Immature natural killer cell (primary cell): ENCODE data around the gene DNAJC12. TPM values are rescaled to one million over a fixed set of nuclear protein-coding genes. Genes with fewer than 3 reads are reported as not detected.

Experiments
- DNase-seq, 3 donors: peaks; one replicate each; pipeline ENCODE4 v3.0.0; 2022; ENCODE audit warnings: mixed read lengths in 1 of 3
- H3K27ac Mint-ChIP-seq, 6 donors: one replicate each; pipeline ENCODE4 v1.8.0; 2020; ENCODE audit warnings: mixed read lengths in 6 of 6, mild to moderate bottlenecking in 5 of 6, inconsistent platforms in 4 of 6, moderate library complexity in 3 of 6
- H3K27me3 Mint-ChIP-seq, 3 donors: one replicate each; pipeline ENCODE4 v1.8.0; 2020 to 2021; ENCODE audit warnings: low read depth in 3 of 3, mild to moderate bottlenecking in 3 of 3, mixed read lengths in 3 of 3, moderate library complexity in 3 of 3, inconsistent platforms in 1 of 3
- H3K36me3 Mint-ChIP-seq, 3 donors: one replicate each; pipeline ENCODE4 v1.8.0; 2020; ENCODE audit warnings: mixed read lengths in 3 of 3, inconsistent platforms in 2 of 3, mild to moderate bottlenecking in 2 of 3
- H3K4me1 Mint-ChIP-seq, 2 donors: one replicate each; pipeline ENCODE4 v1.8.0; 2020; ENCODE audit warnings: inconsistent platforms in 2 of 2, mild to moderate bottlenecking in 2 of 2, mixed read lengths in 2 of 2, moderate library complexity in 1 of 2
- H3K4me3 Mint-ChIP-seq, 5 donors: one replicate each; pipeline ENCODE4 v1.8.0; 2020; ENCODE audit warnings: mild to moderate bottlenecking in 5 of 5, mixed read lengths in 5 of 5, inconsistent platforms in 3 of 5, moderate library complexity in 3 of 5
- H3K9me3 Mint-ChIP-seq, 6 donors: one replicate each; pipeline ENCODE4 v1.8.0; 2020; ENCODE audit warnings: mild to moderate bottlenecking in 6 of 6, mixed read lengths in 6 of 6, inconsistent platforms in 4 of 6, moderate library complexity in 3 of 6
- polyA plus RNA-seq, 3 donors: library from polyadenylated mRNA; unstranded; fragments of 300-500 nt; fragmentation: Illumina TruSeq; gene quantifications; one replicate each; pipeline ENCODE4 v1.2.3, GENCODE V29; 2021

The DNAJC12 gene
- polyA plus RNA-seq, 3 donors from 2014 or later, result 0.44 TPM; not detected in 2

DNA sequence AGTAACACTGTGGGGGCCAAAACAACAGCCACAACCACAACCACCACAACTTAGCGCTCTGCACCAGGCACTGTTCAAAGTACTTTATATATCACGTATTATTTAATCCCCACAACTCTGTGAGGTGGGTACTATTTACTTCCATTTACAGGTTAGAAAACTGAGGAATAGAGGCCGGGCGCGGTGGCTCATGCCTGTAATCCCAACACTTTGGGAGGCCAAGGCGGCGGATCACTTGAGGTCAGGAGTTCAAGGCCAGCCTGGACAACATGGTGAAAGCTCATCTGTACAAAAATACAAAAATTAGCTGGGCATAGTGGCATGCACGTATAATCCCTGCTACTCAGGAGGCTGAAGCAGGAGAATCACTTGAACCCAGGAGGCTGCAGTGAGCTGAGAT, 3.6 kb downstream of the DNAJC12 start:
- no peaks in the 10 kb centered on the region for H3K9me3 Mint-ChIP-seq
- no peak overlapping the region for H3K27ac Mint-ChIP-seq
- no peak overlapping the region for H3K4me3 Mint-ChIP-seq
- no peak for DNase-seq
- peaks cover 0 to 2% (median 0%) of the 10 kb centered on the region in 3 donors for H3K27me3 Mint-ChIP-seq
- H3K36me3 Mint-ChIP-seq, result no peaks in the 10 kb centered on the region
- H3K4me1 Mint-ChIP-seq, result no peaks in the 10 kb centered on the region

GRCh38 chr10:67827811-67828210, 10.2 kb downstream of the DNAJC12 start:
- H3K36me3 Mint-ChIP-seq, result no peaks in the 10 kb centered on the region
- DNase-seq, result no peak
- no peak overlapping the region for H3K27ac Mint-ChIP-seq
- H3K27me3 Mint-ChIP-seq, result peaks cover 0 to 2% (median 0%) of the 10 kb centered on the region in 3 donors
- H3K4me1 Mint-ChIP-seq, result no peaks in the 10 kb centered on the region
- H3K9me3 Mint-ChIP-seq, result no peaks in the 10 kb centered on the region
- no peak overlapping the region for H3K4me3 Mint-ChIP-seq

GRCh38 chr10:67819768-67820204, 18.2 kb downstream of the DNAJC12 start:
- peaks cover 0 to 4% (median 3%) of the 10 kb centered on the region in 3 donors for H3K27me3 Mint-ChIP-seq
- no peaks in the 10 kb centered on the region for H3K36me3 Mint-ChIP-seq
- H3K4me3 Mint-ChIP-seq, result no peak overlapping the region
- DNase-seq, result no peak
- H3K4me1 Mint-ChIP-seq, result no peaks in the 10 kb centered on the region
- H3K27ac Mint-ChIP-seq, result no peak overlapping the region
- H3K9me3 Mint-ChIP-seq, result no peaks in the 10 kb centered on the region

DNA sequence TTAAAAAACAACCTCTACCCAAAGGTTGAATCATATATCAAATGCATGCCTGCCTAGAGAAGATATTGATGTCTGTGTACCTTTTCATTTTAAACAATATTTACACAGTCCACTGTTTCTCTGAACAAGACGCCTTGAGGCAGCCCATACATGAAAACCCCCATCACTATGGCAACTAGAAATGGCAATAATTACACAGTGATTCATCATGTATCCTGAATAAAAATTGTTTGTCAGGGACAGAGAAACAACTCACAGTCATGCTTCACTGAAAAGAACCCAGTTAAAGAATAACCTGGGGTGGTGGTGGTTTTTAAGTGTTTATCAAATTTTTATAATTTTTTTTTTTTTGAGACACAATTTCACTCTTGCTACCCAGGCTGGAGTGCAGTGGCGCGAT, 19.7 kb downstream of the DNAJC12 start:
- no peaks in the 10 kb centered on the region for H3K9me3 Mint-ChIP-seq
- no peaks in the 10 kb centered on the region for H3K36me3 Mint-ChIP-seq
- H3K27me3 Mint-ChIP-seq, result peaks cover 0 to 4% (median 3%) of the 10 kb centered on the region in 3 donors
- no peak overlapping the region for H3K4me3 Mint-ChIP-seq
- H3K27ac Mint-ChIP-seq, result no peak overlapping the region
- no peak for DNase-seq
- no peaks in the 10 kb centered on the region for H3K4me1 Mint-ChIP-seq

- Mint-ChIP-seq H3K27me3 (peaks cover 0 to 4% (median under 1%) of the 10 kb centered on the region in 3 donors), H3K4me3 (no peak overlapping the region), H3K27ac (no peak overlapping the region), H3K4me1 (no peaks in the 10 kb centered on the region), H3K36me3 (no peaks in the 10 kb centered on the region), H3K9me3 (no peaks in the 10 kb centered on the region)
- no peak for DNase-seq
Observed at GRCh38 chr10:67816719-67817118, 21.3 kb downstream of the DNAJC12 start.

DNA sequence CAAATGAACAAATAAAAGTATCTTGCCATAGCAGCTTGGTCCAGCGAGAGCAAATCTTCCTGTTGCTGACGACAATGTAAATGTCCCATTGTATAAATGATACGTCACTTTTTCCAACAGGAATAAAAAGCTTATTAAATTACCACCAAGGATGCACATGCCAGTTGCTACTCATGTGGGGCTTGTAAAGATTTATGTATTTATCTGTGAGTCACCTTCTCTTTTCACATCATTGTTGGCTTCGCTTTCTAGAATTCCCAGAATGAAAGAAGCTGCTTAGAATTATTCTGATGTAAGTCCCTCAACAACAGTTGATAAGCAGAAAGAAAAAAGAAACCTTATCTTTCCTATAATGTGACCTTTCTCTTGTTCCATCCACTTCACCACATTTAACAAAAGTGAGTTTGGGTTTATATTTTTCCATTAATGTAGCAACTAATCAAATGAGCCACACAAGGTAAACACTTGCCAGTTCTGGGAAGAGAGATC, 22.4 kb downstream of the DNAJC12 start:
- Mint-ChIP-seq H3K27ac (no peak overlapping the region), H3K9me3 (no peaks in the 10 kb centered on the region), H3K36me3 (no peaks in the 10 kb centered on the region), H3K4me3 (no peak overlapping the region), H3K4me1 (no peaks in the 10 kb centered on the region), H3K27me3 (peaks cover 0 to 6% (median 2%) of the 10 kb centered on the region in 3 donors)
- no peak for DNase-seq

DNA sequence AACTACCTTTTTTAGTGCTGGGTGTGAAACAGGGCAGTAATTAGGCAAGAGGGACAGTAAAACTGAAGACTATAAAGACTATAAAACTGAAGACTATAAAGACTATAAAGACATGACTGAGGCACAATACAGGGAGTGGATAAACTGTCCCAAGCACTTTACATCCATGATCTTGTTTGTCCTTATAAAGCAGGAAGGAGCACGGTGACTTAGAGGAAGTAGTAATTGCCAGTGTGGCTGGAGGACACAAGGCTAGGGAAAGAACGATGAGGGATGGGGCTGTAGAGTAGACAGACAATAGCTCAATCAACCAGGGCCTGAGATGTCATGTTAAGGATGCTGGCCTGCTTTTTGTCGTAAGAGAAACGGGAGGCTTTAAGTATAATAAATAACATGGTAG, 26.0 kb downstream of the DNAJC12 start:
- Mint-ChIP-seq H3K4me1 (no peaks in the 10 kb centered on the region), H3K9me3 (no peaks in the 10 kb centered on the region), H3K4me3 (no peak overlapping the region), H3K36me3 (no peaks in the 10 kb centered on the region), H3K27me3 (peaks cover 0 to 6% (median 2%) of the 10 kb centered on the region in 3 donors), H3K27ac (no peak overlapping the region)
- no peak for DNase-seq

DNA sequence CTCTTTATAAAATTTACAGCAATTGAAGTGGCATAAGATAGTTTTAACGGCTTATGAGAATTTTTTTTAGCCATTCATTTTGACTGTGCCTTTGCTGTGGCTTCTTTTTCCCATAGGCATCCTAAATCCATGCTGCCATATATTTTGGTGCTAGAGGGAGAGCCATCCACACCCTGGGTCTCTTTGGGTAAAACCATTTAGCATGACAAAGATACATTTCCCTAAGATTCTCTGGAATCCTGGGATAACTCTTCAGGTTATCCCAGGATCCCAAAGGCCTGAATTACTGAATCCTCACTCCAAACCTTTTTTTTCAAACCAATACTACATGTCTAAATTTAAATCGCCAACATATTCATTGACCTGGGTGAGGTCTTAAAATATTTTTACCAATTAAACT, 28.9 kb downstream of the DNAJC12 start:
- Mint-ChIP-seq H3K4me1 (no peaks in the 10 kb centered on the region), H3K9me3 (no peaks in the 10 kb centered on the region), H3K27me3 (peaks cover 0 to 6% (median 2%) of the 10 kb centered on the region in 3 donors), H3K27ac (no peak overlapping the region), H3K4me3 (no peak overlapping the region), H3K36me3 (no peaks in the 10 kb centered on the region)
- DNase-seq, result no peak

- Mint-ChIP-seq H3K27ac (no peak overlapping the region), H3K36me3 (no peaks in the 10 kb centered on the region), H3K4me1 (no peaks in the 10 kb centered on the region), H3K9me3 (no peaks in the 10 kb centered on the region), H3K4me3 (no peak overlapping the region), H3K27me3 (peaks cover 0 to 6% (median 2%) of the 10 kb centered on the region in 3 donors)
- DNase-seq, result no peak
Observed at GRCh38 chr10:67808704-67809103, 29.3 kb downstream of the DNAJC12 start.

DNA sequence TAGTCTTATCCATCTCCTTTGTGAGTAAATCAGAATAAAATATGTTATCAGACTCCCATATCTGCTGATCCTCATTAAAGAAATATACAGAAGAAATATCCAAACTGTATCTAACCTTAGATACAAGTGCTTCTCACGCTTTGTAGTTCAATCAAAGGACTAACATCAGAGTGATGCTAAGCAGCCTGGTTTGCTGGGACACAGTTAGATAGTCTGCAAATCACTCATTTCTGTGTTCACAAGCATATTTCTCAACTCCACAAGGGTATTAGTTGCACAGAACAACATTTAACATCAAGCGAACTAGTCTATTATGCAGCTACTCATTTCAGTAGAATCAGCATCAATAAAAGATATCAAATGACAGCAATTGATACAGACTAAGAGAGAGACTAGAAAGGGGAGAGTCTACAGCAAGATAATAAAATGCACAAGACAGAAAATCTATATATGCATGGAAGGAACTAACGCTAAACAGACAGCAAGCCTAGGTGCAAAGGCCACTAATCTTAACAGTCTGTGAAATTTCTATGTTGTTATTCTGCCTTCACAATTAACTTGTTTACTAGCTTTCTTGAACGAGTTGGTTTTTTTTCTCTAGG, 30.0 kb downstream of the DNAJC12 start:
- H3K36me3 Mint-ChIP-seq, result no peaks in the 10 kb centered on the region
- no peak overlapping the region for H3K27ac Mint-ChIP-seq
- no peak for DNase-seq
- no peaks in the 10 kb centered on the region for H3K4me1 Mint-ChIP-seq
- no peaks in the 10 kb centered on the region for H3K9me3 Mint-ChIP-seq
- H3K4me3 Mint-ChIP-seq, result no peak overlapping the region
- peaks cover 0 to 6% (median 2%) of the 10 kb centered on the region in 3 donors for H3K27me3 Mint-ChIP-seq

- Mint-ChIP-seq H3K36me3 (no peaks in the 10 kb centered on the region), H3K27ac (no peak overlapping the region), H3K4me3 (no peak overlapping the region), H3K9me3 (no peaks in the 10 kb centered on the region), H3K27me3 (no peaks in the 10 kb centered on the region), H3K4me1 (no peaks in the 10 kb centered on the region)
- no peak for DNase-seq
Observed at GRCh38 chr10:67804395-67804678, 33.7 kb downstream of the DNAJC12 start.

GRCh38 chr10:67803588-67804394, 34.2 kb downstream of the DNAJC12 start:
- no peak for DNase-seq
- no peaks in the 10 kb centered on the region for H3K27me3 Mint-ChIP-seq
- H3K4me3 Mint-ChIP-seq, result no peak overlapping the region

DNA sequence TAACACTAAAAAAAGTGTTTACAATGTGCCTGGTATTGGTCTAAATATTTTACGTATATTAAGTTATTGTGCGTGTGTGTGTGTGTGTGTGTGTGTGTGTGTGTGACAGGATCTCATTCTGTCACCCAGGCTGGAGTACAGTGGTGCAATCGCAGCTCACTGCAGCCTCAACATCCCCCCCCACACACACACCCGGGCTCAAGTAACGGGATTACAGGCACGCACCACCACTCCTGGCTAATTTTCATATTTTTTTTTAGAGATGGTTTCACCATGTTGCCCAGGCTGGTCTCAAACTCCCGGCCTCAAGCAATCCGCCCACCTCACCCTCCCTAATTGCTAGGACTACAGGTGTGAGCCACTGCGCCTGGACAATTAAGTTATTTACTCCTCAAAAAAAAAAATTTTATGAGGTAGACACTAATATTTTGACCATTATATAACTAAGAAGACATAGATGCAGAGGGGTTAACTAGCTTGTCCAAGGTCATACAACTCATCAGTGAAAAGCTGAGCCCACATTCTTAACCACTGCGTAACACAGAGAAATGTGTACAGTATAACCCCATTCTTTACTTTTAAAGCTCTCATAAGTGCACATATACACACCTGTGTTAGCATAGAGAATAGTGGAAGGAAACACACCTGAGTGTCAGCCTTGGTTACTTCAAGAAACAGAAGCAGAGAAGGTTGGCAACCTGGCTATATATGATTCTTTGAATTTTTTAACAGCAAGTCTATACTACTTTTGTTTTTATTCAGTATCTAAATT, 35.0 kb downstream of the DNAJC12 start:
- Mint-ChIP-seq H3K27me3 (no peaks in the 10 kb centered on the region), H3K27ac (no peak overlapping the region), H3K36me3 (no peaks in the 10 kb centered on the region), H3K4me3 (no peak overlapping the region), H3K9me3 (no peaks in the 10 kb centered on the region), H3K4me1 (no peaks in the 10 kb centered on the region)
- DNase-seq, result no peak

More at GRCh38 chr10:67803588-67804394, 34.2 kb downstream of the DNAJC12 start:
- Mint-ChIP-seq H3K36me3 (no peaks in the 10 kb centered on the region), H3K9me3 (no peaks in the 10 kb centered on the region), H3K27ac (no peak overlapping the region), H3K4me1 (no peaks in the 10 kb centered on the region)

- Mint-ChIP-seq H3K4me1 (no peaks in the 10 kb centered on the region), H3K27ac (no peak overlapping the region), H3K9me3 (no peaks in the 10 kb centered on the region), H3K4me3 (no peak overlapping the region), H3K27me3 (peaks cover 0 to 1% (median 0%) of the 10 kb centered on the region in 3 donors), H3K36me3 (no peaks in the 10 kb centered on the region)
- no peak for DNase-seq
Observed at GRCh38 chr10:67801118-67801517, 36.9 kb downstream of the DNAJC12 start.
